Type B pancreatic cell (in vitro differentiated cells): ENCODE results near the gene TFPI. TPM values are rescaled to one million over a fixed set of nuclear protein-coding genes. Genes with fewer than 3 reads are reported as not detected.
A peak's percentile ranks its signal among the peaks of the same experiment; 100 is the strongest.

ENCODE experiments used
- DNase-seq: peaks from one replicate; pipeline ENCODE4 v3.0.0; 2021; ENCODE audit warnings: mixed read lengths; ENCODE audit not compliant: unreplicated experiment; ENCODE audit errors: extremely low spot score
- H3K27ac Mint-ChIP-seq: 2 replicates; pipeline ENCODE4 v1.8.0; 2021; ENCODE audit warnings: mild to moderate bottlenecking, mixed read lengths
- H3K27me3 Mint-ChIP-seq: 2 replicates; pipeline ENCODE4 v1.8.0; 2021; ENCODE audit warnings: mixed read lengths
- H3K36me3 Mint-ChIP-seq: 2 replicates; pipeline ENCODE4 v1.8.0; 2021; ENCODE audit warnings: mixed read lengths
- H3K4me1 Mint-ChIP-seq: one replicate; pipeline ENCODE4 v1.8.0; 2021; ENCODE audit warnings: mixed read lengths; ENCODE audit not compliant: unreplicated experiment
- H3K4me3 Mint-ChIP-seq: 2 replicates; pipeline ENCODE4 v1.8.0; 2021; ENCODE audit warnings: mild to moderate bottlenecking, mixed read lengths
- H3K9me3 Mint-ChIP-seq: 2 replicates; pipeline ENCODE4 v1.8.0; 2021; ENCODE audit warnings: mixed read lengths
- total RNA-seq: library from RNA; stranded (reverse); gene quantifications from 2 replicates; pipeline ENCODE4 v1.2.1, GENCODE V29; 2021; ENCODE audit warnings: low replicate concordance
- TF ChIP-seq, protein P1 (sequence below): fragments of 200-600 bp; sonication (generic); conservative IDR thresholded peaks from 2 replicates; pipeline ENCODE4 v1.5.0; 2021; ENCODE audit warnings: antibody characterized with exemption, mild to moderate bottlenecking

The TFPI gene
- total RNA-seq, 1 donor from 2014 or later: 12.2 TPM

DNA sequence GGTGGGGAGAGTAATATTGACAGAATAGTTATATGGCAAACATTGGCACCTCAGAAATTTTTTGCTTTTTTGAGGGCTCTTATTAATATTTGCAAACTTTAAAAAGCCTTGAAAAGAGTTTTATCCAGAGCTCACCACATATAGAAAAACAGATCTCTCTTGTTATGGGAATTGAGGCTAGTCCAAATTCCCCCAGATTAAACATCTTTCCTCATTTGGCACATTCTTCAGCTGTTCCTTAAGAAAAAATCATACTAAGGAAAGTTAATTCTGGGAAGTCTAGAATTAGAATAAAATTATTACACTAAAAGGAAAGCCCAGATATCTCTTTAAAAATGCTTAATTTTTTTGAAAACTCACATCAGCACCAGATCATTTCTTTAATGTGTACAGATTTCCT is 5.6 kb downstream of the TFPI start:
- DNase-seq: no peak
- Mint-ChIP-seq H3K9me3 (peaks cover 4% of the 10 kb centered on the region), H3K4me3 (no peak overlapping the region), H3K27ac (no peak overlapping the region), H3K4me1 (peaks cover 5% of the 10 kb centered on the region), H3K36me3 (no peaks in the 10 kb centered on the region), H3K27me3 (no peaks in the 10 kb centered on the region)
- TF ChIP-seq, protein P1, sequence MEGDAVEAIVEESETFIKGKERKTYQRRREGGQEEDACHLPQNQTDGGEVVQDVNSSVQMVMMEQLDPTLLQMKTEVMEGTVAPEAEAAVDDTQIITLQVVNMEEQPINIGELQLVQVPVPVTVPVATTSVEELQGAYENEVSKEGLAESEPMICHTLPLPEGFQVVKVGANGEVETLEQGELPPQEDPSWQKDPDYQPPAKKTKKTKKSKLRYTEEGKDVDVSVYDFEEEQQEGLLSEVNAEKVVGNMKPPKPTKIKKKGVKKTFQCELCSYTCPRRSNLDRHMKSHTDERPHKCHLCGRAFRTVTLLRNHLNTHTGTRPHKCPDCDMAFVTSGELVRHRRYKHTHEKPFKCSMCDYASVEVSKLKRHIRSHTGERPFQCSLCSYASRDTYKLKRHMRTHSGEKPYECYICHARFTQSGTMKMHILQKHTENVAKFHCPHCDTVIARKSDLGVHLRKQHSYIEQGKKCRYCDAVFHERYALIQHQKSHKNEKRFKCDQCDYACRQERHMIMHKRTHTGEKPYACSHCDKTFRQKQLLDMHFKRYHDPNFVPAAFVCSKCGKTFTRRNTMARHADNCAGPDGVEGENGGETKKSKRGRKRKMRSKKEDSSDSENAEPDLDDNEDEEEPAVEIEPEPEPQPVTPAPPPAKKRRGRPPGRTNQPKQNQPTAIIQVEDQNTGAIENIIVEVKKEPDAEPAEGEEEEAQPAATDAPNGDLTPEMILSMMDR: no peak

DNA sequence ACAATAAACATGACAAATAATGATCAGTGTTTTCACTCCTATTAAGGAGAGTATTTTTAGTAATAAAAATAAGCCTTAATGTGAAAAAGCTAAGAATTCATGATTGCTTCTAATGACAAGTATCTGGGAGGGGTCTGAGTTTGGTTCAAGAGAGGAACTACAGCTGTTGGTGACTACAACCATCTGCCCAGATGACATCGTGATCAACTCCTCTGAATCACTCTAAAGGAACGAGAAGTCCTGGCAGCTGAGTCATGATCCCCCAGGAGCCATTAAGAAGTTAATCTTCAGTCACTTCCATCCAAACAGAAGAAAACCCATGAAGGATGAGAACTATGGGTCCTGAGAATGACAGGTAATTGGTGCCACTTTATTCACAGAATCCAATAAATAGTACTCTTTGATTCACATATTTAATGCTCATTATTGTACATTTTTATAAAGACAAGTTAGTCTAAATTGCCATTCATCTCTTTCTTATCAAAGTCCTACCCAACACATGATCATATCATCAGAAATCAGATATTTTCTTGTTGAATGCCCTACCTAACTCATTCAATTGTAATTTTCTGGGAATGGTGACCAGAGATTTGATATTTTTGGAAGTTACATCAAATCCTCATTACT is 6.8 kb downstream of the TFPI start:
- TF ChIP-seq, protein P1: no peak
- Mint-ChIP-seq H3K27ac (peak overlapping the region; percentile 12), H3K4me1 (peaks cover 5% of the 10 kb centered on the region), H3K9me3 (peaks cover 4% of the 10 kb centered on the region), H3K36me3 (no peaks in the 10 kb centered on the region), H3K4me3 (no peak overlapping the region), H3K27me3 (no peaks in the 10 kb centered on the region)
- no peak for DNase-seq

- H3K36me3 Mint-ChIP-seq: no peaks in the 10 kb centered on the region
- H3K27me3 Mint-ChIP-seq: no peaks in the 10 kb centered on the region
- peaks cover 5% of the 10 kb centered on the region for H3K4me1 Mint-ChIP-seq
- H3K4me3 Mint-ChIP-seq: no peak overlapping the region
- H3K9me3 Mint-ChIP-seq: peaks cover 4% of the 10 kb centered on the region
- no peak overlapping the region for H3K27ac Mint-ChIP-seq
- TF ChIP-seq, protein P1: no peak
- no peak for DNase-seq
Observed at GRCh38 chr2:187546762-187547333, 7.4 kb downstream of the TFPI start.

DNA sequence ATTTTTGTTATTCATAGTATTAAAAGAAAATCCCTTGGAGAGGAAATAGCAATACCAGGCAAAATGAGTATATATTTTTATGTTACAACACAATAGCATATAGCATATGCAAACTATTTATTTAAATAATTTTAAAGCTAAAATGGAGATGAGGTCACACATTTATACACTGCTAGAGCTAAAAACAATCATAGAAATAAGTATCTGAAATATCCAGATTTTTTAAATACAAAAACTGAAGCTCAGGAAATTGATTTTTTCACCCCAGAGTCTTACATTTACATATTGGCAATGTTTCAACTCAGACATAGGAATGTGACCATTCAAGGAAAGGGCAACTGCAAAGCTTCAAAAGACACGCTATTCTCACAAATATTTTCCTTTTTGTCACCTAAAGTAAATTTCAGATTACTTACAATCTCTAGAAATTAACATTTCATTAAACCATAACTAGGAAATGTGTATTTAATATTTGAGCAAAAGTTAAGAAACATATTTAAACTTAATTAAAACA is 8.9 kb downstream of the TFPI start:
- Mint-ChIP-seq H3K4me3 (no peak overlapping the region), H3K9me3 (no peaks in the 10 kb centered on the region), H3K27ac (no peak overlapping the region), H3K27me3 (no peaks in the 10 kb centered on the region), H3K4me1 (peaks cover 15% of the 10 kb centered on the region), H3K36me3 (no peaks in the 10 kb centered on the region)
- TF ChIP-seq, protein P1: no peak
- DNase-seq: no peak

GRCh38 chr2:187544371-187545080 is 9.7 kb downstream of the TFPI start:
- DNase-seq: no peak
- H3K27me3 Mint-ChIP-seq: no peaks in the 10 kb centered on the region
- H3K36me3 Mint-ChIP-seq: no peaks in the 10 kb centered on the region
- TF ChIP-seq, protein P1: no peak
- H3K4me1 Mint-ChIP-seq: peaks cover 10% of the 10 kb centered on the region
- no peaks in the 10 kb centered on the region for H3K9me3 Mint-ChIP-seq
- H3K27ac Mint-ChIP-seq: no peak overlapping the region
- H3K4me3 Mint-ChIP-seq: no peak overlapping the region
